Breast epithelium (tissue), 3 donors: ENCODE measurements around the gene CAVIN3.

Source experiments
- CTCF ChIP-seq, 3 donors: fragments of 450-650 bp; IDR thresholded peaks; one replicate each; pipeline ENCODE4 v1.5.1; 2016 to 2017; ENCODE audit warnings: antibody characterized with exemption in 3 of 3, mild to moderate bottlenecking in 3 of 3, moderate library complexity in 3 of 3
- POLR2AphosphoS5 ChIP-seq, 3 donors: sonication (generic); formaldehyde crosslinking; IDR thresholded peaks; one replicate each; pipeline ENCODE4 v1.6.1; 2017; ENCODE audit warnings: antibody characterized with exemption in 3 of 3

- no peak for TF ChIP-seq CTCF (IDR thresholded peaks at IDR 0.05)
- TF ChIP-seq POLR2AphosphoS5 (IDR thresholded peaks at IDR 0.05), result no peak
Measured at GRCh38 chr11:6362185-6362872, 42.0 kb upstream of the CAVIN3 start.
